Right renal cortex interstitium (tissue), 3 donors: Measurements from ENCODE around the gene SLC30A9. TPM values are rescaled to one million over a fixed set of nuclear protein-coding genes. Genes with fewer than 3 reads are reported as not detected.
A peak's percentile ranks its signal among the peaks of the same experiment; 100 is the strongest.

ENCODE experiments used
- DNase-seq, 3 donors: peaks; one replicate each; pipeline ENCODE4 v3.0.0-alpha.2; 2013; ENCODE audit warnings: low read depth in 3 of 3, low spot score in 2 of 3
- polyA plus RNA-seq, 3 donors: library from polyadenylated mRNA; unstranded; fragments of 120-200 nt; gene quantifications; one replicate each; pipeline ENCODE4 v1.2.1, GENCODE V29; 2013; ENCODE audit not compliant: insufficient read length in 3 of 3

Gene SLC30A9
- 100 to 1,000 TPM; 117 to 133 (median 124) TPM for polyA plus RNA-seq

DNA sequence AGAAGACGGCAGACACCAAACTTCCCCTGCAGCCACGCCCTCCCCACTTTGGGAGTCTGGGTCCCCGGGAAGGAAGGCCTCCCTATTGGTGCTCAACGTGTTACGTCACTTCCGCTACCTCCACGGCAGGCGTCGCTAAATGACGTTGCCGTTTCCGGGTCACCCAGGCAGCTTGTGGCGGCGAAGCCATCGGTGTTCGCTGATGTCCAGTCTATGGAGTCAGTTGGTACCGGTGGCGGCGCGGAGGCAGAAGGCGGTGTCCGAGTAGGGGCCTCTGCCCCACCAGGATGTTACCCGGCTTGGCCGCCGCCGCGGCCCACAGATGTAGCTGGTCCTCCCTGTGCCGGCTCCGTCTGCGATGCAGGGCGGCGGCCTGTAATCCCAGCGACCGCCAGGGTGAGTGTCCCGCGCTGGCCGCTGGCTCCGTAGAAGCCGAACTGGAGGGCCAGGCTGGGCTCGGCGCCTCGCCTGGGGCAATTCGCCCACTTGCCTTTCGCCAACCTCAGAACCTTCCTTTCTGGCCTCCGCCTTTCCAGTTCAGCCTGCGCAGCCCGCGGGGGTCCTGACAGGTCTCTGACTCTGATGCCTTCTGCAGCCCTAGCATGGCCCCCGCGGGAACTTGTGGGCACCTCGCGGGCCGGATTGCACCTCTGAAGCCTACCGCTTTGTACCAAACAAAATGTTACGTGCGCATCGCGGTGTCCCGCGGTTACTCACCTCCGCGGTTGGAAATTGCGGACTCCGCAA, at the start of gene SLC30A9:
SLC30A9 (plus strand) TSS at position 166 of the 747 bp plus-strand sequence; CDS start at position 288, 122 bp downstream.
- DNase-seq, result peak; percentile 91 to 95 (median 94)

DNA sequence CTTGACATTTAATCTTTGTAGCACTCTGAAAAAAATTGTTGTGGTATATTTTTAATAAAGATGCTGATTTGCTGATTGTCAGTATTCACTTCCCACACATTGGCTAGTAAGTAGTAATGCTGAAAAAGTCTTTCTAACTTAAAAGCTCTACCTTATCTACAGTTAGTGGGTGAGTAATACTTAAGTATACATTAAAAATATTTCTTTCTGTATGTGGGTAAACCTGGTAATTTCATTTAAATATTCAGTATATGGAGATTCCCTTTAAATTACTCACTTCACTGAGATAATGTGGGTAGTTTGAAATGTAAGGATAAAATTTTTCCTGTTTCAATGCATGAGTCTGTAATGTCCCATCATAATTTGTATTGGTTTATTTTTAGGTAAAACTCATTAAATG, 49.5 kb upstream of the SLC30A9 start:
- no peak for DNase-seq

GRCh38 chr4:41943506-41943905, 46.8 kb upstream of the SLC30A9 start:
- DNase-seq, result no peak

DNA sequence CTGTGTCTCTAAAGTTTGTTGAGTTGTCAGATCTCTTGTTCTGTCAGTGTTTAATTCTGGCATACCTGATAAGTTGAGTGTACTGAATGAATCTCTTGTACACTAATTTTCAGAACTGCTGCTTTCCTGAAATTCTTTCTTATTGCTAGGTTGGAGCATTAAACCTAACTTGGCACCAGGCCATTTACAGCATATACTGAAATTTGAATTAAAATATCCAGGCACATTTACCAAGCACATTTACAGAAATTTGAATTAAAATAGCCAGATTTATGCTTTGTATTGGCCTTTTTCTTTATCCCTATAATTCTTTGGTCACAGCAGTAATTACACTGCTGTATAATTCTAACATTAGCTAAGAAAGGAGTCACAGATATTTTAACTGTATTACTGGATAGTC, 46.2 kb upstream of the SLC30A9 start:
- no peak for DNase-seq

DNA sequence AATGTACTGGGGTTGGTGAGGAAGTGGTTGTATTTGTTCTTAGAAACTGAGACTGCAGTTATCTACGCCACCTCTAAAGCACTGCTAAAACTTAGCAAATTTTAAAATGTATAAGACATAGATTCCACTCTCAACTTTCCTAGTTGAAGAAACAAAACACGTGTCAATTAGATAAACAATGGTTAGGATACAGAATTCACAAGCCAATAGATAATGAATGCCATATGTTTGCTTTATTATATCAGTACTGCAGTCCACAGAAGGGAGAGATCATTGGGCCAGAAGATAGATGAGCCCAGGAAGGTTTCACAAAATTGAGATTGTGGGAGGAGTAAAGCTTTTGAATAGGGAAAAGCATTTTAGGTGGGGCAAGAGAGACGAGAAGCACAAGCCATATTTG, 40.8 kb upstream of the SLC30A9 start:
- no peak for DNase-seq

DNA sequence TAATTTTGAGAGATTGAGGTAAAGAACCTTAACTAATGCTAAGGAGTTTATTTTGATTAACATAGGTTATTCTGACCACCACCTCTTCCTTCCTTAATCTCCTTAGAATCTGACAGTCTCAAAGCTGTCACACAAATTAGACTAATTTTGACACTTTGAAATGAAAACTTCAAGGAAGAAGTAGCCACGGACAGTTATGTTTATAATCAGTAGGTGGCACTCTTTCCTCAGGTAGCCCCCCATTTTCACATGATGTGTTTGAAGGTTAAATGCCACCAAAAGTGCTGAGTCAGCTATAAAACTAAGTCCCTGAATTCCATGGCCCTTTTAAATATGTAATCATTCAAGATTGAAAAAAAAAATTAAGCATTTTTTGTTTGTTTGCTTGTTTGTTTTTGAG, 32.7 kb upstream of the SLC30A9 start:
- DNase-seq, result peak in 1 of 3 donors; percentile 7

DNA sequence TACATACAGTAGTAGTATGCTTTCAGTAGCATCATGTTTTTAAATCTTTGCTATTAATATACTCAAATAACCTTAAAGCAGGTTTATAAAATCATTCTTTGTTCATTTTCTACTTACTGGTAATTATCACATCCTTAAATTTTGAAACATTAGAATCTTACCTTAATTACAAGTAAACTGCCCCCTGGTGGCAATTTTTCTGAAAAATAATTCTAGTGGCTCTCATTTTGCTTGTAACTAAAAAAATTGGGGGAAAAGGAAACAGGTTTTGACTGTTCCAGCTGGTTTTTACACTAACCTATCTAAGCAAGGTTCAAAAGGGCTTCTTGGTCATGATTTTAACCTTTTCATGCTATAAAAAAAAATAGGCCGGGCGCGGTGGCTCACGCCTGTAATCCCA, 27.2 kb upstream of the SLC30A9 start:
- no peak for DNase-seq

DNA sequence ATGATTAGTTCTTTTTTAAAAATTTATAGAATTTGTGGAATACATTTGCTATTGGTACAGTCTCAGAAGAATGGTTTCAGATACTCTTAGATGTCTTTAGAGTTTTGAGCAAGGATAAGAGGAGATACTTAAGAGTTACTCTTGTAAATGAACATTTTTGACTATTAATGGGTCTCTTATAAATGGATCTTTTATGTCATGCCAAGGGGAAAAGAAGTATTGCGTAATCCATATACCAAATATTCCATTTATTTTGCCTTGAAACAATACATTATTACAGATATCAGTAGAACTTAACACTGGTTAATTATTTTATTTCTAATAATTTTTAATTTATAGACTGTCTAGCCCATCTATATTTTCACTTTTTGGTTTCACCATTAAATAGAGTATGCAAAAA, 25.9 kb upstream of the SLC30A9 start:
- no peak for DNase-seq

GRCh38 chr4:41967392-41967791, 22.9 kb upstream of the SLC30A9 start:
- no peak for DNase-seq

DNA sequence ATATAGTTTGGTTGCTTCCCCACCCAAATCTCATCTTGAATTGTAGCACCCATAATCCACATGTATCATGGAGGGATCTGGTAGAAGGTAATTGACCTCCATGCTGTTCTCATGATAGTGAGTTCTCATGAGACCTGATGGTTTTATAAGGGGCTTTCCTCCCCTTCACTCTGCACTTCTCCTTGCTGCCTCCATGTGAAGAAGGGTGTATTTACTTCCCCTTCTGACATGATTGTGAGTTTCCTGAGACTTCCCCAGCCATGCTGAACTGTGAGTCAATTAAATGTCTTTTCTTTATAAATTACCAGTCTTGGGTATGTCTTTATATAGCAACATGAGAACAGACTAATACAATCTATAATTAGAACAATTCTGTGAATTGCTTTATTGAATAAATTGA, 20.7 kb upstream of the SLC30A9 start:
- DNase-seq, result no peak

- no peak for DNase-seq
Measured at GRCh38 chr4:41975341-41975740, 15.0 kb upstream of the SLC30A9 start.

- no peak for DNase-seq
Measured at GRCh38 chr4:41976775-41977516, 13.4 kb upstream of the SLC30A9 start.

DNA sequence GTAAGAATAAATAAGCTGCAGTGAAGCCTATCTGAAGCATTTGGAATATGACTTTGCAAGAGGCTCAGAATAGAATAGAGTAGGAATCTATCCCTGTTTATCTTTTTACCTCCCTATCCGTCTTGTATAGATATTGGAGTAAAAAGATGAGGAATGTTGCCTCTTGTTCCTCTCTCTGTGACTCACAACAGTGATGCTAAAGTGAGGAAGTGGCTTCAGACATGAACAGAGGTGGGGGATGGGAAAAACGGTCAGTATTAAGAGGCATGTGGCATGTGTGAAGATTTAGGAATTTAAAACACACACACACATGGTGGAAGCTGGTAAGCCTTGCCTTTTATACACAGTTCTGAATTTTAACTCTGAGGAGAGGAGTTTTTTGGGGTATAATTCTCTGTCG, 12.6 kb upstream of the SLC30A9 start:
- DNase-seq, result no peak

- no peak for DNase-seq
Measured at GRCh38 chr4:41981456-41981855, 8.9 kb upstream of the SLC30A9 start, which contains the start of gene DCAF4L1. DCAF4L1 (plus strand) TSS chr4:41981756; CDS start chr4:41981793, 37 bp downstream.

- no peak for DNase-seq
Measured at GRCh38 chr4:41982716-41983115, 7.6 kb upstream of the SLC30A9 start.

DNA sequence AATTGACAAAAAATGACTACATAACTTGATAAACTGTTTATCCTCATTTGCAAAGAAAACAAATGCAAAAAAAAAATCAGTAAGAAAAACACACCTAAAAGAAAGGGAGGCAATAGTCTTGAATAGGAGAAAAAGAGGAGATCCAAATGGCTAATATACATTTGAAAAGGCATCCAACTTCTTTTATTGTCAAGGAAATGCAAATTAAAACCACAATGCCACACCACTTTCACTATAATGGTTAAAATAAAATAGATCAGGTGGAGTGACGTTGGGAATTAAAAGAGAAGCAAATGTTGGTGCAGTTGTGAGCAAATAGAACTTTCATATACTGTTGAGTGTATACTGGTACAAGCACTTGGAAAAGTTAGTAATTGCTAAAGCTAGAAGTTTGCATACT, 5.2 kb upstream of the SLC30A9 start:
- DNase-seq, result no peak

DNA sequence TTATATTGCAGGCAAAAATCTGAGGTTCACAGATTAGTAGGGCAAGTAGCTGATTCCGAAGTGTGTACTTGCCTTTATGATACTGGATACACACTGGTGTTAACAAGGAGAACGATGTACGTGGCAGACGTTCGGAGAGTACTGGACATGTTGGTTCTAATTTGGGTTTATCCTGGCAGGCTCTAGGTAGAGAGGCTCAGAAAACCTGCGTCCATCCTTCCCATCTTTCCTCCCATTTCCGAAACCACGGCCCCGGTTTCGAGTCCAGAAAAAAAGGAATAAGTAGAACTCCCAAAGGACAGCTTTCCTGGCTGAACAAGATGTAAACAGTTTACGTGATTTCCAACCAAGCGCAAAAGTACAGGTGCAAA, 351 bp upstream of the SLC30A9 start:
- peak in 1 of 3 donors; percentile 48 for DNase-seq

GRCh38 chr4:41991916-41992767, 1.8 kb downstream of the SLC30A9 start:
- no peak for DNase-seq

DNA sequence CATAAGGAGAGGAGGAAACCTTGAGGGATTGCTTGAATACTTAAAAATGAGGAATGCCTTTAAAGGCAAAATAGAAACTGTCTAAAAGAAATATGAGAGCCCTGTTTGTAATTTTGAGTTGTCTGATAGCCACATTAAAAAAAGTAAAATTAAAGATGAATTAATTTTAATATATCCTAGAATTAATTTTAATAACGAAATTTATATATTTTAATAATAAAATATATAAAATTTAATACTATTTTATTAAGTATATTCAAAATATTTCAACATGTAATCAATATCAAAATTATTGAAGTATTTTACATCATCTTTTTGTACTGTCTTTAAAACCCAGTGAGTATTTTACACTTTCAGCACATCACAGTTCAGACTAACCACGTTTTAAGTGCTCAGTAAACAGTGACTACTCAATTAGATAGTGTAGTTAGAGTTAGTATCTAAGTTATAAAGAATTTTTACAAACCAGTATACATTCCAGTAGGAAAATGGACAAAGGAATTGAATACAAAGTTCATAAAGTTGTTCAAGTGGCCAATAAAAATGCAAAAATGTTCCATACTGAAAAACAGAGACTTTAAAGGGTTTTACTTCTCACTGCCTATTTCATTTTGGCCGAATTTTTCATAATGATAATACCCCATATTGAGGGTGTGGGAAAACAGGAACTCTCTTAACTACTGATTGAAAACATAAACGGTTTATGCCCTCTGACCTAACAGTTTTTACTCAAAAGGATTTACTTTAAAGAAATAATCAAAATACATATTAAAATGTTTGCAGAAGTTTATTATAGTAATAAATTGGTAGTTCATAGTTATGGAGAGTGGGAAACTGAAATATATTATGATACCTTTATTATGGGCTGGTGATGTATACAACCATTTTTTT, 2.9 kb downstream of the SLC30A9 start:
- no peak for DNase-seq

GRCh38 chr4:41994461-41994985, 4.2 kb downstream of the SLC30A9 start:
- DNase-seq, result no peak
